Measurements from ENCODE around the gene PAGE2. TPM values are rescaled to one million over a fixed set of nuclear protein-coding genes. Genes with fewer than 3 reads are reported as not detected.

PAGE2 gene
- polyA plus RNA-seq, 1 donor from 2014 or later: not detected

- Histone ChIP-seq H3K4me3 (ENCODE audit: low read length) (no peak overlapping the region), H3K27me3 (ENCODE audit: insufficient read depth, low read depth, low read length) (no peaks in the 10 kb centered on the region), H3K9me3 (ENCODE audit: low read length) (no peaks in the 10 kb centered on the region), H3K36me3 (ENCODE audit: insufficient read depth, low read length) (no peaks in the 10 kb centered on the region), H3K79me2 (replicated peaks; ENCODE audit: insufficient read depth, low read length) (no peaks in the 10 kb centered on the region), H2AFZ (ENCODE audit: low read depth, low read length) (no peak overlapping the region), H3K27ac (ENCODE audit: low read length) (no peak overlapping the region), H4K20me1 (ENCODE audit: insufficient read depth) (no peaks in the 10 kb centered on the region), H3K9me2 (ENCODE audit: insufficient read depth, low read length) (no peaks in the 10 kb centered on the region), H3K9ac (ENCODE audit: low read length) (no peak overlapping the region), H3F3A (ENCODE audit: insufficient read depth, low read length, poor library complexity, severe bottlenecking) (no peaks in the 10 kb centered on the region), H3K4me2 (ENCODE audit: low read length) (no peak overlapping the region)
- no peak for TF ChIP-seq EP300 (conservative IDR thresholded peaks at IDR 0.05; ENCODE audit: poor library complexity, severe bottlenecking)
- no peak for TF ChIP-seq EZH2 (IDR thresholded peaks at IDR 0.05; ENCODE audit: borderline replicate concordance, insufficient read depth, low read length, poor library complexity, severe bottlenecking)
Measured at GRCh38 chrX:55098691-55099090, 9.9 kb downstream of the PAGE2 start.

DNA sequence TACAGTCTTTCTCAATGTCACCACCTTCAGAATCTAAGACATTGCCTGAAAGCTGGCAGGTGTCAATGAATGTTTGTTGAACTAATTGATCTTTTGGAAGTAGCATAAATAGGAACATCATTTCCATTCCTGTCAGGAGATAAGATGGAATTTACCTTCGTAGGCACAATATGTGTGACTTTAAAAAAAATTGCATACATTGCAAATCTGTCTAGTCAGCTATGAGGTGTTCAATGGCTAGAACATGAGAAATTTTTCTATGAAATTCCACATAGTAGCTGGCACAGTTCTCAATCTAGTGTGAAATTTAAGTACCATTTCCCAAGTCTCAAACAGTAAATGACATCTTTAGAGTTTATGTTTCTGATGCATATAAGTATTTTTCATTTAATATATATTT is 10.3 kb downstream of the PAGE2 start:
- Histone ChIP-seq H3K36me3 (ENCODE audit: insufficient read depth, low read length) (no peaks in the 10 kb centered on the region), H3F3A (ENCODE audit: insufficient read depth, low read length, poor library complexity, severe bottlenecking) (no peaks in the 10 kb centered on the region), H3K9ac (ENCODE audit: low read length) (no peak overlapping the region), H4K20me1 (ENCODE audit: insufficient read depth) (no peaks in the 10 kb centered on the region), H2AFZ (ENCODE audit: low read depth, low read length) (no peak overlapping the region), H3K79me2 (replicated peaks; ENCODE audit: insufficient read depth, low read length) (no peaks in the 10 kb centered on the region), H3K4me3 (ENCODE audit: low read length) (no peak overlapping the region), H3K9me3 (ENCODE audit: low read length) (no peaks in the 10 kb centered on the region), H3K4me2 (ENCODE audit: low read length) (no peak overlapping the region), H3K9me2 (ENCODE audit: insufficient read depth, low read length) (no peaks in the 10 kb centered on the region), H3K27me3 (ENCODE audit: insufficient read depth, low read depth, low read length) (no peaks in the 10 kb centered on the region), H3K27ac (ENCODE audit: low read length) (no peak overlapping the region)
- no peak for TF ChIP-seq REST (IDR thresholded peaks at IDR 0.05; ENCODE audit: borderline replicate concordance)
- no peak for TF ChIP-seq MXI1 (conservative IDR thresholded peaks at IDR 0.05; ENCODE audit: poor library complexity, severe bottlenecking)
- TF ChIP-seq EZH2 (IDR thresholded peaks at IDR 0.05; ENCODE audit: borderline replicate concordance, insufficient read depth, low read length, poor library complexity, severe bottlenecking): no peak
- no peak for TF ChIP-seq POLR2AphosphoS5 (IDR thresholded peaks at IDR 0.05)
- no peak for TF ChIP-seq TAF1 (IDR thresholded peaks at IDR 0.05; ENCODE audit: low read depth)
- TF ChIP-seq EP300 (conservative IDR thresholded peaks at IDR 0.05; ENCODE audit: poor library complexity, severe bottlenecking): no peak
- TF ChIP-seq RAD21 (conservative IDR thresholded peaks at IDR 0.05): no peak
- no peak for TF ChIP-seq SMC3 (conservative IDR thresholded peaks at IDR 0.05; ENCODE audit: poor library complexity)
- TF ChIP-seq, protein P1, sequence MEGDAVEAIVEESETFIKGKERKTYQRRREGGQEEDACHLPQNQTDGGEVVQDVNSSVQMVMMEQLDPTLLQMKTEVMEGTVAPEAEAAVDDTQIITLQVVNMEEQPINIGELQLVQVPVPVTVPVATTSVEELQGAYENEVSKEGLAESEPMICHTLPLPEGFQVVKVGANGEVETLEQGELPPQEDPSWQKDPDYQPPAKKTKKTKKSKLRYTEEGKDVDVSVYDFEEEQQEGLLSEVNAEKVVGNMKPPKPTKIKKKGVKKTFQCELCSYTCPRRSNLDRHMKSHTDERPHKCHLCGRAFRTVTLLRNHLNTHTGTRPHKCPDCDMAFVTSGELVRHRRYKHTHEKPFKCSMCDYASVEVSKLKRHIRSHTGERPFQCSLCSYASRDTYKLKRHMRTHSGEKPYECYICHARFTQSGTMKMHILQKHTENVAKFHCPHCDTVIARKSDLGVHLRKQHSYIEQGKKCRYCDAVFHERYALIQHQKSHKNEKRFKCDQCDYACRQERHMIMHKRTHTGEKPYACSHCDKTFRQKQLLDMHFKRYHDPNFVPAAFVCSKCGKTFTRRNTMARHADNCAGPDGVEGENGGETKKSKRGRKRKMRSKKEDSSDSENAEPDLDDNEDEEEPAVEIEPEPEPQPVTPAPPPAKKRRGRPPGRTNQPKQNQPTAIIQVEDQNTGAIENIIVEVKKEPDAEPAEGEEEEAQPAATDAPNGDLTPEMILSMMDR (IDR thresholded peaks at IDR 0.05; ENCODE audit: poor library complexity, severe bottlenecking): no peak

GRCh38 chrX:55102754-55103153 is 13.9 kb downstream of the PAGE2 start:
- H3K27ac ChIP-seq (ENCODE audit: low read length): no peak overlapping the region
- no peaks in the 10 kb centered on the region for H3K27me3 ChIP-seq (ENCODE audit: insufficient read depth, low read depth, low read length)
- H3K4me3 ChIP-seq (ENCODE audit: low read length): no peak overlapping the region
- no peaks in the 10 kb centered on the region for H3K9me3 ChIP-seq (ENCODE audit: low read length)
- TF ChIP-seq REST (IDR thresholded peaks at IDR 0.05; ENCODE audit: borderline replicate concordance) (no peak), MXI1 (conservative IDR thresholded peaks at IDR 0.05; ENCODE audit: poor library complexity, severe bottlenecking) (no peak), SMC3 (conservative IDR thresholded peaks at IDR 0.05; ENCODE audit: poor library complexity) (no peak), TAF1 (IDR thresholded peaks at IDR 0.05; ENCODE audit: low read depth) (no peak), RAD21 (conservative IDR thresholded peaks at IDR 0.05) (no peak), EZH2 (IDR thresholded peaks at IDR 0.05; ENCODE audit: borderline replicate concordance, insufficient read depth, low read length, poor library complexity, severe bottlenecking) (no peak), POLR2AphosphoS5 (IDR thresholded peaks at IDR 0.05) (no peak), EP300 (conservative IDR thresholded peaks at IDR 0.05; ENCODE audit: poor library complexity, severe bottlenecking) (no peak)
- TF ChIP-seq, protein P1 (IDR thresholded peaks at IDR 0.05; ENCODE audit: poor library complexity, severe bottlenecking): no peak
- H3K36me3 ChIP-seq (ENCODE audit: insufficient read depth, low read length): no peaks in the 10 kb centered on the region
- H4K20me1 ChIP-seq (ENCODE audit: insufficient read depth): no peaks in the 10 kb centered on the region
- H3F3A ChIP-seq (ENCODE audit: insufficient read depth, low read length, poor library complexity, severe bottlenecking): no peaks in the 10 kb centered on the region
- no peak overlapping the region for H3K9ac ChIP-seq (ENCODE audit: low read length)
- H3K9me2 ChIP-seq (ENCODE audit: insufficient read depth, low read length): no peaks in the 10 kb centered on the region
- H3K4me2 ChIP-seq (ENCODE audit: low read length): no peak overlapping the region
- H3K79me2 ChIP-seq (replicated peaks; ENCODE audit: insufficient read depth, low read length): no peaks in the 10 kb centered on the region
- no peak overlapping the region for H2AFZ ChIP-seq (ENCODE audit: low read depth, low read length)

Measured in neural cell (in vitro differentiated cells).